HepG2 (cell line): Measurements from ENCODE around the gene POU2F1. TPM values are rescaled to one million over a fixed set of nuclear protein-coding genes. Genes with fewer than 3 reads are reported as not detected.

Experiments
- ATAC-seq: fragments of 200-7000 bp; cut with Tn5 transposase; 3 replicates; pipeline ENCODE4 v1.9.1; 2020; ENCODE audit warnings: mild to moderate bottlenecking, moderate library complexity
- BruUV-seq: library from RNA; stranded (reverse); fragments of 400-500 nt; replicated peaks from 2 replicates; lab custom pipeline; 2021; lab: Mats Ljungman, UMichigan
- CTCF ChIA-PET: fragments of 300-600 bp; formaldehyde crosslinking; extraction: SDS; loops from one replicate; lab custom pipeline; 2021; ENCODE audit warnings: low total read pairs, inconsistent platforms, low intra/inter-chr PET ratio; lab: Yijun Ruan, JAX
- POLR2A ChIA-PET: fragments of 350-600 bp; sonication (Branson Sonifier 250); formaldehyde crosslinking; loops from one replicate; lab custom pipeline; 2020; ENCODE audit warnings: antibody characterized with exemption, inconsistent platforms; lab: Yijun Ruan, JAX
- DNase-seq: peaks from one replicate; pipeline ENCODE4 v3.0.0-alpha.2; 2015; ENCODE audit warnings: low spot score
- FAIRE-seq: peaks from 3 replicates; lab custom pipeline; 2011; peaks lifted over from hg19 to GRCh38; lab: Jason Lieb, UNC
- H2AFZ ChIP-seq: one replicate; pipeline ENCODE4 v1.6.1; 2011; ENCODE audit warnings: low read length, inconsistent platforms
- H3K27ac ChIP-seq: fragments of 300-600 bp; 3 replicates; pipeline ENCODE4 v1.8.0; 2011; ENCODE audit warnings: mixed run types, mild to moderate bottlenecking, mixed read lengths, low read length, inconsistent platforms; ENCODE audit not compliant: insufficient read depth; ENCODE audit errors: extremely low read length
- H3K27me3 ChIP-seq, 2 experiments: fragments of 200-600 bp in 1 of 2; 2 replicates in 1 of 2; 3 replicates in 1 of 2; pipeline versions ENCODE4 v1.6.0 to v1.8.0; 2011; ENCODE audit warnings: low read length in 2 of 2, mild to moderate bottlenecking in 2 of 2, moderate library complexity in 2 of 2, inconsistent platforms in 1 of 2; ENCODE audit not compliant: insufficient read depth in 2 of 2, control insufficient read depth in 1 of 2
- H3K36me3 ChIP-seq, 2 experiments: fragments of 200-600 bp in 1 of 2; replicated peaks in 1 of 2; 2 replicates in 1 of 2; 3 replicates in 1 of 2; pipeline versions ENCODE4 v1.5.1 to v1.8.0; 2011; ENCODE audit warnings: low read length in 2 of 2, inconsistent platforms in 1 of 2; ENCODE audit not compliant: insufficient read depth in 2 of 2, control insufficient read depth in 1 of 2
- H3K4me1 ChIP-seq: 2 replicates; pipeline ENCODE4 v1.5.1; 2012; ENCODE audit warnings: low read length, inconsistent platforms; ENCODE audit not compliant: insufficient read depth
- H3K4me2 ChIP-seq: 2 replicates; pipeline ENCODE4 v1.6.0; 2011; ENCODE audit warnings: low read depth, low read length, inconsistent platforms
- H3K4me3 ChIP-seq, 3 experiments: fragments of 200-600 bp in 1 of 3; sonication (generic), shearing (Covaris generic) in 1 of 3; replicated peaks in 1 of 3; 2 replicates each; pipeline ENCODE4 v1.5.1; 2011 to 2016; ENCODE audit warnings: low read length in 3 of 3, inconsistent platforms in 2 of 3, low read depth in 2 of 3, mild to moderate bottlenecking in 2 of 3, control low read depth in 1 of 3, mixed read lengths in 1 of 3; ENCODE audit not compliant: insufficient read depth in 1 of 3
- H3K79me2 ChIP-seq: one replicate; pipeline ENCODE4 v1.6.1; 2011; ENCODE audit warnings: low read length, inconsistent platforms; ENCODE audit not compliant: insufficient read depth
- H3K9ac ChIP-seq: 2 replicates; pipeline ENCODE4 v1.6.0; 2011; ENCODE audit warnings: mild to moderate bottlenecking, low read depth, low read length, inconsistent platforms; ENCODE audit not compliant: insufficient read depth
- H3K9me3 ChIP-seq: 2 replicates; pipeline ENCODE4 v1.5.1; 2012; ENCODE audit warnings: mild to moderate bottlenecking, low read length
- H4K20me1 ChIP-seq: 2 replicates; pipeline ENCODE4 v1.6.0; 2011; ENCODE audit warnings: inconsistent platforms, mild to moderate bottlenecking, low read length, moderate library complexity; ENCODE audit not compliant: insufficient read depth
- ARID3A ChIP-seq: IDR thresholded peaks from 2 replicates; pipeline ENCODE4 v1.6.1; 2012; ENCODE audit warnings: low read depth, low read length, improper control_type of control experiment
- NCOA2 ChIP-seq: sonication (generic); formaldehyde crosslinking; IDR thresholded peaks from 2 replicates; pipeline ENCODE4 v1.8.0; 2022; ENCODE audit warnings: inconsistent platforms
- RFX5 ChIP-seq: IDR thresholded peaks from 2 replicates; pipeline ENCODE4 v1.6.1; 2011; ENCODE audit warnings: low read depth, low read length, improper control_type of control experiment
- RNF2 ChIP-seq: fragments of 450-650 bp; conservative IDR thresholded peaks from 2 replicates; pipeline ENCODE4 v1.6.1; 2016; ENCODE audit warnings: low read depth
- ZBTB37 ChIP-seq: sonication (generic); formaldehyde crosslinking; IDR thresholded peaks from 2 replicates; pipeline ENCODE4 v1.4.0; 2020; ENCODE audit warnings: mild to moderate bottlenecking, missing genetic modification reagents
- ZNF468 ChIP-seq: sonication (generic); formaldehyde crosslinking; IDR thresholded peaks from 2 replicates; pipeline ENCODE4 v1.8.0; 2022; ENCODE audit warnings: mild to moderate bottlenecking, moderate library complexity, missing genetic modification reagents
- ZNF543 ChIP-seq: sonication (generic); formaldehyde crosslinking; IDR thresholded peaks from 2 replicates; pipeline ENCODE4 v1.4.0; 2020; ENCODE audit warnings: mild to moderate bottlenecking, missing genetic modification reagents
- ZNF83 ChIP-seq: sonication (generic); formaldehyde crosslinking; IDR thresholded peaks from 2 replicates; pipeline ENCODE4 v1.4.0; 2020; ENCODE audit warnings: missing genetic modification reagents, mild to moderate bottlenecking, borderline replicate concordance
- WGBS: methylation state at CpG from one replicate; pipeline ENCODE4 v1.1.6; 2017; ENCODE audit warnings: low lambda C conversion rate; 5-methylcytosine and 5-hydroxymethylcytosine counted together
- in situ Hi-C: cut with HindIII; loops from 2 replicates; pipeline ENCODE4 v1.10.0; 2017; ENCODE audit warnings: low pct_unique_long_range_greater_than_20kb; ENCODE audit not compliant: extremely low pct_ligation_motif_present
- intact Hi-C: fragments of 100-400 bp; cut with micrococcal nuclease; formaldehyde crosslinking; loops from one replicate; pipeline ENCODE4 v1.10.0; 2022; ENCODE audit not compliant: unreplicated experiment
- polyA plus RNA-seq, 8 experiments: library from polyadenylated mRNA; depleted of rRNA in 3 of 8; stranded (reverse) in 7 of 8; unstranded in 1 of 8; fragments of >200 nt; fragmentation: Illumina TruSeq in 4 of 8; extraction: Trizol in 4 of 8; gene quantifications; 2 replicates each; pipeline versions ENCODE4 v1.2.1 to v1.2.3, GENCODE V29; 2011 to 2016; ENCODE audit warnings: low read depth in 4 of 8, missing spikeins in 1 of 8, mixed read lengths in 1 of 8; ENCODE audit not compliant: insufficient read depth in 1 of 8
- total RNA-seq, 5 experiments: library from RNA; depleted of rRNA; stranded (reverse); fragments of >200 nt; fragmentation: Illumina TruSeq; extraction: Trizol; gene quantifications; 2 replicates each; pipeline ENCODE4 v1.2.3, GENCODE V29; 2016; ENCODE audit warnings: low read depth in 1 of 5
- TF ChIP-seq, protein P1 (sequence below): sonication (generic); formaldehyde crosslinking; IDR thresholded peaks from 2 replicates; pipeline ENCODE4 v1.4.0; 2020; ENCODE audit warnings: missing genetic modification reagents

The POU2F1 gene
- total and polyA plus RNA-seq, 2 of the 13 experiments (the other 11 are each of a cell fraction or from before 2014, with no cell fraction given) = 10.2 to 13.0 TPM

DNA sequence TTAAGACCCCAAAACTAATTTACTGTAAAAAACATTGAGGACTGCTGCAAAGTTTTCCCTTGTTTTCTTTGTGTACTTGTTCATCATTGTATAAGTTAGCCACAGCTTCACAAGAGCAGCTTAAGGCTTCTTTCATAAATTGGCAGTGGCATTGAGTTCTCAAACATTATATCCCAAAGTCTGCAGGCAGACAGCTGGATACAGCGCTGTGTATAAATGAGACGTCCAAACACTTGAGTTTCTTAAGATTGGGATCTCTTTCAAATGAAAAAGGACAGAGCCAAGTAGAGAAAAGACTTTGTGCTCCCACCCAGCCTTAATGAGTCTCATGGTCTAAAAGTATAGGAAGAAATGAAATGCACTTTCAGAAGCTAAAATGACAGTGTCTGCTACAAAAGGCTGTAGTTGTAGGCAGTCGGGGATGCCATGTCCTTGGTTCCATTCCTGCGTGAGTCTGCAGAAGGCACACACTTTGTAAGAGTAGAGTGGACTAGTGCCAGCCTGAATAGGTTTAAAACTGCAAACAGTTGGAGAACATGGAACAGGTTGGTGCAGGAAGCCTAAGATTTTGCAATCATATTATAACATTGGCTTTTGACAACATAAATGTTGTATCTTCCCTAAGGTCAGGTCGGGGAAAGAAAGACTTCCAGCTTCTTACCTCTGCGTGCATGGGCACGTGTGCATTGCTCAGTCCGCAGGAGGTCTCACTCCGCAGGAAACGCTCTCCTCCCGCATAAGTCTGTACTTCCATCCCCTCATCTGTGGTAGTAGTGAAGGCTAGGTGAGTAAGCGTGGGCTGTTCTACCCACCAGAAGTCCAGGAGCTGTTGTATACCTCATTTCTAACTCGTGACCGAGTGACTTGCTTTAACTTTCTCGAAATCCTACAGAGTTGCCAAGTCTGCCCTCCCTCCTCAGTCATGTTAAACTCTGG is 203.3 kb downstream of the POU2F1 start:
- H3K36me3 ChIP-seq = peaks cover 0 to 3% of the 10 kb centered on the region in 2 experiments; a peak in 1 of 5 replicates
- no peak overlapping the region for H3K4me3 ChIP-seq
- CTCF ChIA-PET = no interaction called here
- intact Hi-C loops = no loop called here
- 95% methylated on average over 15 of the region's 15 CpGs for WGBS
- H3K79me2 ChIP-seq = no peaks in the 10 kb centered on the region
- DNase-seq (no peak), FAIRE-seq (no peak), ATAC-seq (no peak)
- no peaks in the 10 kb centered on the region for H3K9me3 ChIP-seq
- POLR2A ChIA-PET = no interaction called here
- no peak overlapping the region for H3K27ac ChIP-seq
- no peak overlapping the region for H3K9ac ChIP-seq
- H3K27me3 ChIP-seq = no peaks in the 10 kb centered on the region
- no peak overlapping the region for H3K4me2 ChIP-seq
- in situ Hi-C loops = no loop called here
- H2AFZ ChIP-seq = no peak overlapping the region
- BruUV-seq = no TSS peak
- no peaks in the 10 kb centered on the region for H3K4me1 ChIP-seq
- no peak for TF ChIP-seq NCOA2 (CRISPR knock-in tag)
- TF ChIP-seq, protein P1, sequence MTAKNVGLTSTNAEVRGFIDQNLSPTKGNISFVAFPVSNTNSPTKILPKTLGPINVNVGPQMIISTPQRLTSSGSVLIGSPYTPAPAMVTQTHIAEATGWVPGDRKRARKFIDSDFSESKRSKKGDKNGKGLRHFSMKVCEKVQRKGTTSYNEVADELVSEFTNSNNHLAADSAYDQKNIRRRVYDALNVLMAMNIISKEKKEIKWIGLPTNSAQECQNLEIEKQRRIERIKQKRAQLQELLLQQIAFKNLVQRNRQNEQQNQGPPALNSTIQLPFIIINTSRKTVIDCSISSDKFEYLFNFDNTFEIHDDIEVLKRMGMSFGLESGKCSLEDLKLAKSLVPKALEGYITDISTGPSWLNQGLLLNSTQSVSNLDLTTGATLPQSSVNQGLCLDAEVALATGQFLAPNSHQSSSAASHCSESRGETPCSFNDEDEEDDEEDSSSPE = no peak
- TF ChIP-seq ZNF468 (CRISPR knock-in tag) = no peak
- no peak for TF ChIP-seq ARID3A
- TF ChIP-seq ZBTB37 = no peak
- TF ChIP-seq ZNF83 (CRISPR knock-in tag) = no peak
- no peak for TF ChIP-seq RFX5
- TF ChIP-seq ZNF543 (CRISPR knock-in tag) = no peak
- TF ChIP-seq RNF2 = no peak
- no peaks in the 10 kb centered on the region for H4K20me1 ChIP-seq
